C4-2B (cell line): ENCODE results near the gene NBEAL2.

Experiments used
- CTCF ChIP-seq: fragments of 450-650 bp; conservative IDR thresholded peaks from 2 replicates; pipeline ENCODE4 v1.5.1; 2017; ENCODE audit warnings: mild to moderate bottlenecking
- ZFX ChIP-seq: fragments of 450-650 bp; IDR thresholded peaks from 2 replicates; pipeline ENCODE4 v1.6.1; 2017

GRCh38 chr3:46976326-46977190, 2.9 kb upstream of the NBEAL2 start, which contains the start of gene CCDC12:
- TF ChIP-seq CTCF (no peak), ZFX (no peak)
